Mucosa of descending colon (tissue), 3 donors: ENCODE results near the gene MIEN1. TPM values are rescaled to one million over a fixed set of nuclear protein-coding genes. Genes with fewer than 3 reads are reported as not detected.

Experiments
- ATAC-seq: fragments of 200-7000 bp; cut with Tn5 transposase; one replicate; pipeline ENCODE4 v1.9.1; 2020; ENCODE audit warnings: mild to moderate bottlenecking, moderate library complexity
- DNase-seq, 3 donors: peaks; one replicate each; pipeline ENCODE4 v3.0.0-alpha.2; 2020
- H3K36me3 ChIP-seq: fragments of 200-600 bp; one replicate; pipeline ENCODE4 v1.8.0; 2021; ENCODE audit warnings: low read depth, mild to moderate bottlenecking
- H3K4me1 ChIP-seq: fragments of 200-600 bp; one replicate; pipeline ENCODE4 v1.8.0; 2021; ENCODE audit warnings: low read depth, mild to moderate bottlenecking
- H3K4me3 ChIP-seq: fragments of 200-600 bp; one replicate; pipeline ENCODE4 v1.8.0; 2021; ENCODE audit warnings: mild to moderate bottlenecking
- H3K9me3 ChIP-seq: fragments of 200-600 bp; one replicate; pipeline ENCODE4 v1.8.0; 2021; ENCODE audit warnings: mild to moderate bottlenecking
- intact Hi-C, 2 donors: fragments of 100-400 bp; cut with DNase I in 1 of 2; cut with micrococcal nuclease in 1 of 2; formaldehyde crosslinking; loops; one replicate each; pipeline versions ENCODE4 v1.11.0 to v1.11.1; 2022; cut with DNase I, micrococcal nuclease
- long read RNA-seq, 2 donors: library from polyadenylated mRNA; unstranded; transcript quantifications; one replicate each; pipeline ENCODE4 v2.0.0, GENCODE V29; 2019 to 2021
- total RNA-seq, 3 donors: library from RNA; stranded (reverse); fragmentation: NEBNext Ultra II Directional in 2 of 3; extraction: Animal tissue kit (Norgen Biotek cat#: 25700) in 2 of 3; gene quantifications; one replicate each; pipeline versions ENCODE4 v1.2.1 to v1.2.4, GENCODE V29; 2021 to 2023
- TF ChIP-seq, protein P1 (sequence below): fragments of 200-600 bp; IDR thresholded peaks from one replicate; pipeline ENCODE4 v1.8.0; 2022; ENCODE audit warnings: antibody characterized with exemption, mild to moderate bottlenecking
- donor health status: DM: no; HTN: no; CAD: no; lungs with moderate emphysema.
- donor health status: DM: no; HTN: no; CAD: no.
- donor health status: DM: no; HTN: yes; CAD: no.

The MIEN1 gene, protein sequence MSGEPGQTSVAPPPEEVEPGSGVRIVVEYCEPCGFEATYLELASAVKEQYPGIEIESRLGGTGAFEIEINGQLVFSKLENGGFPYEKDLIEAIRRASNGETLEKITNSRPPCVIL
- 10 to 100 TPM; 63.2 to 84.3 (median 67.1) TPM for total RNA-seq
- long read RNA-seq, donor 1, transcript MIEN1-201 (4 exons, 1,006 nt): major isoform, 30 of 43 reads
- long read RNA-seq, donor 1, transcript MIEN1-202 (3 exons, 825 nt): minor isoform, 9 of 43 reads
- long read RNA-seq, donor 1, partial matches to known transcripts: 1 of 43 reads
- long read RNA-seq, donor 1, other reads (novel, unspliced or antisense): 1 of 43 reads
- long read RNA-seq, donor 2, transcript MIEN1-201 (4 exons, 1,006 nt): major isoform, 53 of 62 reads
- long read RNA-seq, donor 2, partial matches to known transcripts: 1 of 62 reads
- long read RNA-seq, donor 2, other reads (novel, unspliced or antisense): 2 of 62 reads

DNA sequence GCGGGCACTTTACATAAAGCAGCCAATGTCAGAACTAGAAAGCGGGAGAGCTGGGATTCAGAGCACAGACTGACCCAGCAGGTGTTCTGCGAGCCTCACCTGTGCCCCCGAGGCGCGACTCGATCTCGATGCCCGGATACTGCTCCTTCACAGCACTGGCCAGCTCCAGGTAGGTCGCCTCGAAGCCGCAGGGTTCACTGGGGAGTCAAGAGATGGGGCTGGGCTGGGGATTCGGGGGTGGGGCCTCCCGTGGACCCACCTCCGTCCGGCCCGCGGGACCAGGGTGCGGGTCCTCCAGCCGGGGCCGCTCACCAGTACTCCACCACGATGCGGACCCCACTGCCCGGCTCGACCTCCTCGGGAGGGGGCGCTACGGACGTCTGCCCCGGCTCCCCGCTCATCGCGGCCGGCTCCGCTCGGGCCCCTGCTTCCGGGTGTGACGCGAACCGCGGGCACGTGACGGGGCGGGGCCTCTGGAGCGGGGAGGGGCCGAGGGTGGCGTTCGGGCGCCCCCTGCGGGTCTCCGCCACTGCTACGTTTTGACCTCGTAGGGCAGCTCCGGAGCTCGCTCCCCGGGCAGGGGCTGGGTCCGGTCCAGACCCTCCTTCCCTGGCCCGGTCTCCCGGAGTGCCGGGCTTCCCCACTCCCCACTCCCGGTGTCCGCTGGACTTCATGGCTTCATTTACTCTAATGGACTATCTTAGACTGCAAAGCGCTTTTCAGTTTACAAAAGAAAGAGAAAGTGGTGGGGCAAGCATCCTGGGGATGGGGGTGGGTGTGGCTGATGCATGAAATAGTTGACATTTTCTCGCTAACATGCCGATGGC is at the start of gene MIEN1:
TSS of gene MIEN1 (minus strand) at position 438 of the 827 bp plus-strand sequence. CDS start at position 401, 37 bp downstream.
- intact Hi-C loops: no loop called here
- H3K4me1 ChIP-seq: peaks cover 7% of the 10 kb centered on the region
- H3K36me3 ChIP-seq: no peaks in the 10 kb centered on the region
- H3K4me3 ChIP-seq: peak within 1 kb of the TSS; percentile 31
- ATAC-seq: peak; percentile 99
- TF ChIP-seq, protein P1, sequence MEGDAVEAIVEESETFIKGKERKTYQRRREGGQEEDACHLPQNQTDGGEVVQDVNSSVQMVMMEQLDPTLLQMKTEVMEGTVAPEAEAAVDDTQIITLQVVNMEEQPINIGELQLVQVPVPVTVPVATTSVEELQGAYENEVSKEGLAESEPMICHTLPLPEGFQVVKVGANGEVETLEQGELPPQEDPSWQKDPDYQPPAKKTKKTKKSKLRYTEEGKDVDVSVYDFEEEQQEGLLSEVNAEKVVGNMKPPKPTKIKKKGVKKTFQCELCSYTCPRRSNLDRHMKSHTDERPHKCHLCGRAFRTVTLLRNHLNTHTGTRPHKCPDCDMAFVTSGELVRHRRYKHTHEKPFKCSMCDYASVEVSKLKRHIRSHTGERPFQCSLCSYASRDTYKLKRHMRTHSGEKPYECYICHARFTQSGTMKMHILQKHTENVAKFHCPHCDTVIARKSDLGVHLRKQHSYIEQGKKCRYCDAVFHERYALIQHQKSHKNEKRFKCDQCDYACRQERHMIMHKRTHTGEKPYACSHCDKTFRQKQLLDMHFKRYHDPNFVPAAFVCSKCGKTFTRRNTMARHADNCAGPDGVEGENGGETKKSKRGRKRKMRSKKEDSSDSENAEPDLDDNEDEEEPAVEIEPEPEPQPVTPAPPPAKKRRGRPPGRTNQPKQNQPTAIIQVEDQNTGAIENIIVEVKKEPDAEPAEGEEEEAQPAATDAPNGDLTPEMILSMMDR: peak; percentile 94
- DNase-seq: peak; percentile 94 to 97 (median 96)
- no peaks in the 10 kb centered on the region for H3K9me3 ChIP-seq

DNA sequence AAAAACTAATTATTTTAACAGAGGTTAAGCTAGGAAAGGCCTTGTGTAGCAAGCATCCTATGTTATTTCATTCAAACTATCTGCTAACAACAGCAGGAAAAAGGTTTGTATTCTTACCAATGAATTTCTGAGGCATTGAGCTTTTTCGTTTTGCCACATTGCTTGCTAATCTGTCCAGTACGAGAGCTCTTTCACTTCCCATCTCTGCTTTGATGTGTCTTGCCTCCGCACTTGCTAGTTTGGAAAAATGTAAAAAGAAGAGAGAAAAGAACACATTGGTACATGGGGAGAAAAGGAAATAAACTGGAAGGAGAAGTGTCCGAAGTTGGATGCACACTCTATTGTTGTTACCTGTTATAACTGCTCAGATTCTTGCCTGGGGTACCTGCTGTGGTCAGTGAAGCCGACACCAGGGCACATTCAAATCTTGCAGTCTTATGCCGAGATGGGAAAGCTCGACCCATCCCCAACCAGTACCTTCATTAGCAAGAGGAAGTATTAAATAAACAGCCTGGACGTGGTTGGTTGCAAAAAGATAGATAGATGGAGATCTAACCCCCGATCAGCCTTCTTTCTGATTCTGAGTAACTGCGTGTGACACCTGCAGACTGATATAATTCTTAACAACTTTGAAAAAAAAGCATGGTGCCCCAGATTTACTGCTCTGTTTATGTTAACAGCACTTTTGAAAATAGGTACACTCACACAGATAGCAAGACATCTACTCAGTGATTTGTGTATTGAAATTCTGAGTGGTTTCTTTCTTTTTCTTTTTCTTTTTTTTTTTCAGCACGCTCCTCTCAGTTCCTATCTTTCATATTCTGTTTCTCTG is 47.4 kb upstream of the MIEN1 start:
- peak; percentile 45 for ATAC-seq
- H3K9me3 ChIP-seq: no peaks in the 10 kb centered on the region
- no peaks in the 10 kb centered on the region for H3K36me3 ChIP-seq
- no peak overlapping the region for H3K4me3 ChIP-seq
- no peaks in the 10 kb centered on the region for H3K4me1 ChIP-seq
- DNase-seq: no peak
- TF ChIP-seq, protein P1: no peak
- intact Hi-C loops: loop anchor here in 1 of 2 donors (10.0 kb wide), 1 partner anchor 87 kb away; the partner anchor contains the start of genes IKZF3 and ZPBP2

DNA sequence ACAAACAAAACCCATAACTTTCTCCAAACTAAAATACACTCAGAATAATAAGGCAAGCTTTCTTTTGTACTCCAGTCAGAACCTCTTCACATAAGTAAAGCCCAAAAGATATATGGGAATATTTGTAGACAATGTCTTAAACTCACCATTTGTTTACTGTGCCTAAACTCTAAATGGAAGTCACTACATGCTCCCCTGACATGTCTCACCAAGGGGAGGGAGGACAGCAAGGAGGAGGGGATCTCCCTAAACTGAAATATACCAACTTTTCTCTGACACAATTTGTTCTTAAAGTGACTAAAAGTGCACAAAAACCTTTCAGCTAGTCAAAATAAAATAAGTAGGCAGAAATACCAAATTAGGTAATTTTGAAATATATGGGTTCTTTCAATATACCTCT is 45.9 kb upstream of the MIEN1 start:
- H3K9me3 ChIP-seq: no peaks in the 10 kb centered on the region
- intact Hi-C loops: loop anchor here in 1 of 2 donors (10.0 kb wide), 1 partner anchor 89 kb away; the partner anchor contains the start of genes IKZF3 and ZPBP2
- no peak overlapping the region for H3K4me3 ChIP-seq
- ATAC-seq (peak; percentile 34), DNase-seq (no peak)
- H3K4me1 ChIP-seq: no peaks in the 10 kb centered on the region
- TF ChIP-seq, protein P1: no peak
- H3K36me3 ChIP-seq: no peaks in the 10 kb centered on the region

DNA sequence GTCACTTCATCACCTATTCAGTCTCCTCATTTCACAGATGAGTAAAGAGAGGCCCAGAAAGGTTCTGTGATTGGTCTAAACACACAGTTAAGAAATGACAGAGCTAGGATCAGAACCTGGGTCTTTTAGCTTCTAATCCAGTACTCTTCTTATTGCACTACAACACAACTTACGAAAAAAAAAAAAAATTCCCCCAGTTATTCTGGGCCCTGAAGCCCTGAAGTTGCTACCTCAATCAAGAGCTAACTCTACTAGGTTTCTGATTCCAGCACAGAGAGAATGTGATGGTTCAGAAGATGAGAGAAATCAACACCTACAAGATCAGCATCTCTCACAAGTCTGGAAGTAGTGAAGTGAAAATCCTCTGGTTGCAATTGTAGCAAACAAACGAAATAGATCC is 44.7 kb upstream of the MIEN1 start:
- DNase-seq (no peak), ATAC-seq (peak; percentile 15)
- TF ChIP-seq, protein P1: no peak
- intact Hi-C loops: loop anchor here in 1 of 2 donors (10.0 kb wide), 1 partner anchor 90 kb away; the partner anchor contains the start of genes IKZF3 and ZPBP2
- Histone ChIP-seq H3K36me3 (no peaks in the 10 kb centered on the region), H3K4me1 (no peaks in the 10 kb centered on the region), H3K9me3 (no peaks in the 10 kb centered on the region), H3K4me3 (no peak overlapping the region)

DNA sequence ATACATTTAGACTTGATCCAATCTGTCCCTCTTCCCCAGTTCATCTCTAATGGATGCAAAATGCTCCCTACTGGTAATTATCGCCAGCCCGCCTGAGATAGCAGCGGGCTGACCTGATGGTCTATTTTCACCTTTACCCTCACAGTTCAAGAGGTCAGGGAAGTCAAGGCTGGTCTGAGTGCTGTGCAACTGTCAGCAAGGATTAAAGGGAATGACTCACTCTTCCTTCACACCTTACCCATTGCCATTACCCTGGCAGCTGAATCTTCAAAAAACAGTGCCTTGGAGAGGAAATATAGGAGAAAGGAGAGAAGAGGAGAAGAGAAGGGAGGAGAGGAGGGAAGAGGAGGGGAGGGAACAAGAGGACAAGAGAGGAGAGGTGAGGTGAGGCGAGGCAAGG is 43.7 kb upstream of the MIEN1 start:
- Histone ChIP-seq H3K4me3 (no peak overlapping the region), H3K4me1 (no peaks in the 10 kb centered on the region), H3K9me3 (no peaks in the 10 kb centered on the region), H3K36me3 (no peaks in the 10 kb centered on the region)
- DNase-seq (no peak), ATAC-seq (no peak)
- intact Hi-C loops: loop anchor here in 1 of 2 donors (10.0 kb wide), 1 partner anchor 91 kb away; the partner anchor contains the start of genes IKZF3 and ZPBP2
- TF ChIP-seq, protein P1: no peak
